Suppressor macrophage treated with lipopolysaccharide for 4 hours (primary cell): ENCODE results near the gene AARSD1.
"Not testable (repeated sequence)": the region's sequence is repeated elsewhere in the genome, so short reads cannot be mapped to it uniquely, and the experiment has no call there.

Experiments
- DNase-seq: peaks from one replicate; pipeline ENCODE4 v3.0.0-alpha.2; 2020

Gene AARSD1

DNA sequence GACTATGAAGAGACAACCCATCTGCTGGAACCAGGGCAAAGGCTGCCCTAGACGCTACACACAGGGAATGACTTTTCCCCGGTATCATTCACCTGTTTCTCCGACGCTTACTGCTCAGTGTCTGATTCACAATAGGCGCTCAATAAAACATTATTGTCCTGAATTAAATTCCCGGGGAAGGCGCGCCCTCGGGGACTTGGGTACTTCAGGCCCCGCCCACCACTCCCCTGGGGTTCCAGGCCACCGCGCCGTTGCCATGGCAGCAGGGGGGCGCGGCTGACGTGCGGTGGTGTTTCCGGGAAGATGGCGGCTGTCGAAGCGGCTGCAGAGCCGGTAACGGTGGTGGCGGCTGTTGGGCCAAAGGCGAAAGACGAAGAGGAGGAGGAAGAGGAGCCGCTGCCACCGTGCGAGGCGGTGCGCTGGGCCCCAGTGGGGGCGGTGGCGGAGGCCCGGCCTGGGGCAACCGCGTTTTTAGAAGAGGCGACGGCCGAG lies 16.1 kb upstream of the AARSD1 start, which contains the start of gene RUNDC1:
RUNDC1 (plus strand) TSS at position 292 of the 492 bp plus-strand sequence; CDS start at position 304, 12 bp downstream.
- DNase-seq, result peak; percentile 91

- DNase-seq, result peak; percentile 50
Observed at GRCh38 chr17:42979511-42980273, 15.4 kb upstream of the AARSD1 start, which contains the start of gene PTGES3L. PTGES3L (minus strand) TSS chr17:42980080; CDS start chr17:42980053, 27 bp downstream.

DNA sequence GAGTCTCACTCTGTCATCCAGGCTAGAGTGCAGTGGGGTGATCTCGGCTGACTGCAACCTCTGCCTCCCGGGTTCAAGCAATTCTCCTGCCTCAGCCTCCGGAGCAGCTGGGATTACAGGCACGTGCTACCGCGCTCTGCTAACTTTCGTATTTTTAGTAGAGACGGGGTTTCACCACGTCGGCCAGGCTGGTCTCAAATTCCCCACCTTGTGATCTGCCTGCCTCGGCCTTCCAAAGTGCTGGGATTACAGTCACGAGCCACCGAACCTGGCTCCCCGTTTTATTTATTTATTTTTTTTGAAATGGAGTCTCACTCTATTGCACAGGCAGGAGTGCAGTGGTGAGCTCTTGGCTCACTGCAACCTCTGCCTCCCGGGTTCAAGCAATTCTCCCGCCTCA lies 11.4 kb upstream of the AARSD1 start:
- not testable (repeated sequence) for DNase-seq

DNA sequence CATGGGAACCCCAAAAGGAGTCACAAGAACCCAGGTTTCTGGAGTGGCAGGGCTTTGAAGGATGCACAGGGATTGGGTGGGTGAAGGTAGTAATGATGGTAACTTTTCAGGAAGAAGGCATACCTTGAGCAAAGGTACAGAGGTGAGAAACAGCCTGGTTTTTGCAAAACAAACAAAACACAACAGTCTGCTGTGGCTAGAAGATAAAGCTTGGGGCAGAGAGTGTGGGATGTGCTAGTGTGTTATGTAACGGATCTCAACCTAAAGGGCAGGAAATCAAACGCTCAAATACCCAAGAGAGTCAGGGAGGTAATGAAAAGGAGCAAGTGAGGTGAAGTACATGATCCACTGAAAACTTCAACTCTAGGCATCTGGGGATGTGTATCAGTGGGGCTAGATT lies 11.0 kb upstream of the AARSD1 start:
- no peak for DNase-seq

DNA sequence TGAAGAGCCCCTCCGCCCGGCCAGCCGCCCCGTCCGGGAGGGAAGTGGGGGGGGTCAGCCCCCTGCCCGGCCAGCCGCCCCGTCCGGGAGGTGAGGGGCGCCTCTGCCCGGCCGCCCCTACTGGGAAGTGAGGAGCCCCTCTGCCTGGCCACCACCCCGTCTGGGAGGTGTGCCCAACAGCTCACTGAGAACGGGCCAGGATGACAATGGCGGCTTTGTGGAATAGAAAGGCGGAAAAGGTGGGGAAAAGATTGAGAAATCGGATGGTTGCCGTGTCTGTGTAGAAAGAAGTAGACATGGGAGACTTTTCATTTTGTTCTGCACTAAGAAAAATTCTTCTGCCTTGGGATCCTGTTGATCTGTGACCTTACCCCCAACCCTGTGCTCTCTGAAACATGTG lies 9.1 kb upstream of the AARSD1 start:
- not testable (repeated sequence) for DNase-seq

DNA sequence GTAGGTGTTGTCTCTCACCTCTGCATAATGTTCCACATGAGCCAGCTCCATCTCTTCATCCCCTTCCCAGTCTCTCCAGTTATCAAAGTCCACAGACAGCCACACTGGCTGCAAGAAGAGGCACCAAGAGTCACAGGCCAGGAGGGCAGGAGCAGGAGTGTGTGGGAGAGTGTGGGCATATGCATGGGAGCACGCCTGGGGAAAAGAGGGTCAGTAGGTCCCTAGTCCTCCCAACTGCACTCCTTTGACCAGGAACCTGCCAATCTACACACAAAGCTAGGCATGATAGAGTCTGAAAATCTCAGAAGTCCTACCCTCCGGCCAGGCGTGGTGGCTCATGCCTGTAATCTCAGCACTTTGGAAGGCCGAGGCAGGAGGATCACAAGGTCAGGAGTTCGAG lies 7.3 kb upstream of the AARSD1 start:
- DNase-seq, result no peak

DNA sequence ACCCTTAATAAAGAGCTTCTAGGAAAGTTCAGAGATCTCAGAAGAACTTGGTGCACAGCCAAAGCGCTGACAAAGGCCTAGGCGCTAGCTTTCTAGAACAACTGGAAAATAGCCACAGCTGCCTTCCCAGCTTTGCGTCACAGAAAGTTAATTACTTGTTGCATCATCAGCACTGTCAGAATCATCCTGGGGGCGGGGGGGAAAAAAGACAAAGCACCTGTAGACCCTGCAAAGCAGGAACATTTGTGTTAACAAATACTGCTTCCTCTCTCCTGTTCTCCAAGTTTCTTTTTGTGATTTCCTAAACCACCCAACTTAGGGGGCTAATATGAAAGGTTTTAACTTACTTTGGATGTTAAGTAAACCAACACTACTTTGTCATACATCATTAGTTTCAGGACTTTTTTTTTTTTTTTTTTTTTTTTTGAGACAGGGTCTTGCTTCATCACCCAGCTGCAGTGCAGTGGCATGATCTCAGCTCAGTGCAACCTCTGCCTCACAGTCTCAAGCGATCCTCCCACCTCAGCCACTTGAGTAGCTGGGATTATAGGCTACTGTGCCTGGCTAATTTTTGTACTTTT lies 4.8 kb upstream of the AARSD1 start:
- peak; percentile 34 for DNase-seq

DNA sequence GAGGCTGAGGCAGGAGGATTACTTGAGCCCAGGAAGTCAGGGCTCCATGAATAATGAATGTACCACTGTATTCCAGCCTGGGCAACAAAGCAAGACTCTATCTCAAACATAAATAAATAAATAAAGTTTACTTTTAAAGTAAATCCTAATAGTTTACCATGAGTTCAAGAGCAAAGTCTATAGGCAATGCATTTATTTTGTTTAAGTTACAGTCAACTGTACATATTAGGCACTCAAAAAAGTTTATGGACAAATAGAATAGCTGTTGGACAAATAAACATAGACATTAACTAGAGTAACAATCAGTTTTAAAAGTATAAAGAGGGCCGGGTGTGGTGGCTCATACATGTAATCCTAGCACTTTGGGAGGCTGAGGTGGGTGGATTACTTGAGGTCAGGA lies 3.7 kb upstream of the AARSD1 start:
- DNase-seq, result no peak

DNA sequence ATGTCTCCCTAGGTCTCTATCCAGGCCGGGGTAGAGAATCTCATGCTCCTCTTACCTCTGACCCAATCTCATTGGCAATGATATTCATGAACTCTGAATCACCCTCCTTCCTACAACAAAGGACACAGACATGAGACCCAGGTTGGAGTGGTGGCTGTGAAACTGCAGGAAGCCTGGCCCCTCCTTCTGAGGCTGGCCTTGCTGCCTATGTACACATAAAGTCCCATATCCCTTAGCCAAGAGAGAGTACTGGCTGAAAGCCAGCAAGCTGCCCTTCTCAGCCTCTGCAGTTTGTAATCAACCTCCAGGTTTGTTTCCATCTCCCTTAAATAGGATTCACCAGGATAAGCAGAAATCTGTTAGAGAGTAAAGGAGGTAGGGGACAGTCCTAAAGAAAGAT lies 10.6 kb downstream of the AARSD1 start:
- DNase-seq, result no peak

- DNase-seq, result no peak
Observed at GRCh38 chr17:42950044-42950783, 14.0 kb downstream of the AARSD1 start.

- no peak for DNase-seq
Observed at GRCh38 chr17:42946812-42947211, 17.4 kb downstream of the AARSD1 start.

GRCh38 chr17:42944211-42944610 lies 20.0 kb downstream of the AARSD1 start:
- DNase-seq, result no peak

GRCh38 chr17:42937712-42938596 lies 26.3 kb downstream of the AARSD1 start:
- peak; percentile 65 for DNase-seq

DNA sequence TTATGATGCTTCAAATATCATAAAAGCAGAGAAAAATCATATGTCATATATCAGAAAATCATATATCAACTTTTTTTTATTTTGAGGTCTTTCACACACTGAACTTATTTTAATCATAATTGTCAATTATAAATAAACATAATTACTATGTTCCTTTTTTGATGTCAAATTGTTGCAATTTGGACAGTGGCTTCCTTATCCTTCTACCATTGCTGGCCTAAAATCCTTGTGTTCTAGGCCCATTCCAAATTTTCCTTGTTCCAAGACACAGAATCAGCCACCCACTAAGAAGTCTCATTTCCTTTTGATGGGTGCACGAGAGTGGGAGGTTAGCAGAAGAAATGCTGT lies 34.8 kb downstream of the AARSD1 start:
- no peak for DNase-seq

DNA sequence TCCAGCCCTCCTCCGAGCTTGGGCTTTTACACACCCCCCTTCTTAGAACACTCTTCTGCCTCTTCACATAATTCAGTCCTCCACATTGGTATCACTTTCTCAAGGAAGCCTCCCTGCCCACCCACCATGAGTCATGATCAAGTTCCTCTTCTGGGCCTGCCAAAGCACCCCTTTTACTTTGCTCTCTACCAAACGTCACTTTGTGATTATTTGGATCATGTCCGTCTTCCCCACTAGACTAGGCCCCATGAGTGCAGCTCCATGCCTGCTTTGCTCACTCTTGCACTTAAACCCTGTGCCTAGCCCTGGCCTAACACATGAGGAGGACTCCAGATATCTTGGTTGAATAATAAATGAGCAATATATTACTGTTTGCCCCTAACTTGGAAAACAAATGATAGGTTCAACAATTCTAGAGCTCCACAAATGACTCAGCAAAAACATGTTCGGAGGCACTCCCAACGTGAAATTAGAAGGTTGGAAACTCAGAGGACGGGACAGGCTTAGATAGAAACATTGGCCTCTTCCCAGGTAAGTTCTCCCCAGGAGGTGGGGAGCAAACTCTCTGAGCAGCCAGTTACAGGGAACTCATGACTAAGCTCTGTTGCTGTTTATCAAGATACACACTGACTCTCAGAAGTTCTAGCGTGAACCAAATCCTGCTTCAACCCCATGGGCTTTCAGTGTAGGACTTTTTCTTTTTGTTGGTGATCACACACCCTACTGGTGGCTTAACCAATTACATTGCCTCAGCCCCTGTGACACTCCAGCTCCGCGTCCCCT lies 35.3 kb downstream of the AARSD1 start:
- peak; percentile 95 for DNase-seq

DNA sequence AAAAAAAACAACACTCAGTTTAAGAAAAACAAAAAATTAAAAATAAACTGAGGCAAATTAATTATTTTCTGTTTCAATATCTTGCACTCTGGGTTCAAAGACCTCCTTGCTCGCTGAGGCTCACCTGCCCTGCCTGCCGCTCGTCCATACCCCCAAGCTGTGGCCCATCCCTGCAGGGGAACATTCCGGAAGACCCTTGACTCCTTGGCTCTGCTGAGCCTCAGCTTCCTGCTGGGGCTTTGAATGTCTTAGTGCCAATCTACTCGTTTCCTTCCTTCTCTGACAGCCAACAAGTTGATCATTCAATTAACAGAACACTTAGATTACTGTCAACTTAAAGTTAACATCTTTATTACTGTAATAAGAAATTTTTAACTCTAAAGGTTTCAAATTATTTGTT lies 39.4 kb downstream of the AARSD1 start:
- no peak for DNase-seq

DNA sequence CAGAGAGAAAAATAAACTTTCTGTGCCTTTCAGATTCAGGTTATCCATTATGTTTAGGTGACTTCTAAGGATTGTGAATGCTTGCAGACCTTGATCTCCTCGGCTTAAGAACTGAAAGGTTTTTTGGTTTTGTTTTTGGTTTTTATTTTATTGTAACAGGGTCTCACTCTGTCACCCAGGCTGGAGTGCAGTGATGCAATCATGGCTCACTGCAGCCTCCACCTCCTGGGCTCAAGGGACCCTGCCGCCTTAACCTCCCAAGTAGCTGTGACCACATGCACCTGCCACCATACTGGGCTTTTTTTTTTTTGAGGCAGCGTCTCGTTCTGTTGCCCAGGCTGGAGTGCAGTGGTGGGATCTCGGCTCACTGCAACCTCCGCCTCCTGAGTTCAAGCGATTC lies 40.8 kb downstream of the AARSD1 start:
- DNase-seq, result not testable (repeated sequence)

GRCh38 chr17:42922294-42922693 lies 42.0 kb downstream of the AARSD1 start:
- DNase-seq, result no peak

GRCh38 chr17:42920922-42921321 lies 43.3 kb downstream of the AARSD1 start:
- DNase-seq, result no peak

- DNase-seq, result no peak
Observed at GRCh38 chr17:42920106-42920900, 44.0 kb downstream of the AARSD1 start.

GRCh38 chr17:42919522-42920077 lies 44.7 kb downstream of the AARSD1 start:
- DNase-seq, result not testable (repeated sequence)
